ENCODE measurements around the gene ZNF319.
"Not testable (repeated sequence)": the region's sequence is repeated elsewhere in the genome, so short reads cannot be mapped to it uniquely, and the experiment has no call there.

Gene ZNF319

GRCh38 chr16:58020628-58021521, 20.4 kb upstream of the ZNF319 start:
- peak; percentile 17 for DNase-seq

- no peak for DNase-seq
Observed at GRCh38 chr16:58019866-58020538, 19.5 kb upstream of the ZNF319 start.

- DNase-seq: no peak
Observed at GRCh38 chr16:58018803-58019202, 18.3 kb upstream of the ZNF319 start.

DNA sequence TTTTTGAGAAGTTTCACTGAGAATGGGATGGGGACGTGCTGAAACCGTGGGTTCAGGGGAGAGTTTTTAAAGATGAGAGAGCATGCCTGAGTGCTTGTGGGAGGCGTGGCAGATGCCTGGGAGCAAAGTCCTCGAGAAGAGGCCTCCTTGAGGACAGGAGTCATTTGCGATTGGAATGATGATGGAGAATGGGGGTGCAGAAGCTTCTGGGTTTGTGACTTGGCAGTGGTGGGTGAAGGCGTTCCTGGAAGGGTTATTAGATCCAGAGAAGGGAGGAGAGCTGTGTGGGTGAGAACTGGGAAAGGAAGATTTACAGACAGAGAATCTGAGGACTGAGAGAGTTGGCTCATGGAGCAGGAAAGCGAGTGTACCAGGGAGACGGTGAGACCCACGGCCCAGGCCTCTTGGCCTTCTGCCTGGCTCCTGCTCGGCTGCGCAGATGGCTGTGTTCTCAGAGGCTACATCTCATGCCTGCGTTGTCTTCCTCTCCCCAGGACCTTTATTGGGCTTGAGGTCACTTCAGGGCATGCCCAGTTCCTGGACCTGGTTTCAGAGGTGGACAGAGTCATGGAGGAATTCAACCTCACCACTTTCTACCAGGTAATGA, 16.5 kb upstream of the ZNF319 start:
- DNase-seq: no peak

GRCh38 chr16:58013201-58013956, 12.9 kb upstream of the ZNF319 start:
- no peak for DNase-seq

- no peak for DNase-seq
Observed at GRCh38 chr16:58012481-58012880, 12.0 kb upstream of the ZNF319 start.

DNA sequence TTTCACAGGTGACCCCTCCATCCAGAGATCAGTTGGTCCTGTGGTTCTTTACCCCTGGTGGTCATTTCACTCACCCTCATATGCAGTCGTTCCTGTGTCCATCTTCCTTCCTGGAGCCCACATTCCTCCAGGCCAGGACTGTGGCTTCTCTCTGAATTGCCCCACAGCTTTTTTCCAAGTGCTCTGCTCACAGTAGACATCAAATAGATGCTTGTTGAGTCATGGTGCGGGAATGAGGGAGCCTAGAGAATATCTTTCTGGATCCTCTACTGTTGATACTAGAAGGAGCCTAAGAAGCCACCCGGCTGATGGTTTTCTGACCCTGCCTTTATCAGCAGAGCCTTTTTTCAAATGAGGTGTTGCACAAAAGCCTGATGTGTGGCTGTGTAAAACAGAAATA, 11.2 kb upstream of the ZNF319 start:
- no peak for DNase-seq

DNA sequence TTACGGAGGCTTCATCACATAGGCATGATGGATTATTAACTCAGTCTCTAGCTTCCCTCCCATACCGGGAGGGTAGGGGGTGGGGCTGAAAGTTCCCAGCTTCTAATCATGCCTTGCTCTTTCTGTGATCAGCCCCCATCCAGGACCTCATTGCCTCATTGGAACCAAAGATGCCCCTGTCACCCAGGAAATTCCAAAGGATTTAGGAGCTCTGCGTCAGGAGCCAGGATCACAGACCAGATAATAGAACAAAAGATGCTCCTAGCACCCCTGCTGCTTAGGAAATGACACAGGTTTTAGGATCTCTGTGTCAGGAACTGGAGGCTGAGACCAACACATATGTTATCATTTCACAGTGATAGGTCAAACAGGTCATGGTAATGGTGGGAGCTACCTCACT, 10.4 kb upstream of the ZNF319 start:
- DNase-seq: no peak

DNA sequence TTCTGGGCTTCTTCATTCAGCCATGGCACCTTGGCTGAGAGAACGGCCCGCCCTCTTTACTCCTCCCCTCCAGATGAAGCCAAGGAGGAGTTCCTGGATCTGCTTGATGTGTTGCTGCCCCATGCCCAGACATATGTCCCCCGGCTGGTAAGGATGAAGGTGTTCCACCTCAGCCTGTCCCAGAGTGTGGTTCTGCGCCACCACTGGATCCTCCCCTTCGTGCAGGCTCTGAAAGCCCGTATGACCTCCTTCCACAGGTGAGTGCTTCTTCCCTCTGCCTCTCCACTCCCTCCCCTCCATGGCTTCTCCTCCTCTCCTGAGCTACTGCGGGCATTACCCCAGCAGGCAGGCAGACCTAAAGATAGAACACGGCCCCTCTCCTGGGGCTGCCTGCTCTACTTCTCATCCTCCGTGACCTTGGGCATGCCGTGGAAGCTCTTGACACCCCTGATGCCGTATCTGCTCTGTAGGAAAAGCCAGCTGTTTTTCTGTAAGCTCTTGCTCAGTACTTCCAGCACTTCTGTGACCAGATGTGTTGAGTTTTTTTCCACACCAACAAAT, 9.5 kb upstream of the ZNF319 start:
- DNase-seq: no peak

GRCh38 chr16:58004736-58005135, 4.3 kb upstream of the ZNF319 start:
- not testable (repeated sequence) for DNase-seq

DNA sequence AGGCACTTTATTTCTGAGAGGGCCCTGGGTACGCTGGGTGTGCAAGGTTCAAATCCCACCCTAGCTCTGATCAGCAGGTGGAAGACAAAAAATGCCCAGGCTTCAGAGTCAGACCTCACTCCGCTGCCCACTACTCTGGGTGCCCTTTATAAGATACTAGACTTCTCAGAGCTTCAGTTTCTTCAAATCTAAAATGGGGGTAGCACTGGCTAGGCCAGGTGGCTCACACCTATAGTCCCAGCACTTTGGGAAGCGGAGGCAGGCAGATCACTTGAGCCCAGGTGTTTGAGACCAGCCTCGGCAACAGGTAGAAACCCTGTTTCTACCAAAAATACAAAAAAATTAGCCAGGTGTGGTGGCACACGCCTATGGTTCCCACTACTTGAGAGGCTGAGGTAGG, 2.5 kb upstream of the ZNF319 start:
- DNase-seq: no peak

DNA sequence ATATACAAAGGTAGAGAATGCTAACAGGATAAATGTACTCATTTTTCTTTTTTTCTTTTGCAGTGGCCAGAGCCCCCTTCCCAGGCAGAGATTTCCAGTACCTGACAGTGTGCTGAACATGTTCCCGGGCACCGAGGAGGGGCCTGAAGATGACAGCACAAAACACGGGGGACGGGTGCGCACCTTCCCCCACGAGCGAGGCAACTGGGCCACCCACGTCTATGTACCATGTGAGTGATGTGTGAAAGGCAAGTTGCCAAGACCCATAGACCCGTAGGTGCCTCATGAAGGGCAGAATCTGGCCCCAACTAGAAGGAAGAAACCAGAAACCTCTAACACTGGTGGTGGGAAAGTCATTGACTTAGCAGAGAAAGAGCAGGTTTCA, 1.9 kb upstream of the ZNF319 start:
- no peak for DNase-seq

GRCh38 chr16:58001781-58002415, 1.4 kb upstream of the ZNF319 start:
- no peak for DNase-seq

- DNase-seq: peak; percentile 79
Observed at GRCh38 chr16:58000706-58001676, 519 bp upstream of the ZNF319 start, which contains the start of gene USB1. TSS of gene USB1 (plus strand) at chr16:58001407. CDS start at chr16:58001484, 77 bp downstream.

DNA sequence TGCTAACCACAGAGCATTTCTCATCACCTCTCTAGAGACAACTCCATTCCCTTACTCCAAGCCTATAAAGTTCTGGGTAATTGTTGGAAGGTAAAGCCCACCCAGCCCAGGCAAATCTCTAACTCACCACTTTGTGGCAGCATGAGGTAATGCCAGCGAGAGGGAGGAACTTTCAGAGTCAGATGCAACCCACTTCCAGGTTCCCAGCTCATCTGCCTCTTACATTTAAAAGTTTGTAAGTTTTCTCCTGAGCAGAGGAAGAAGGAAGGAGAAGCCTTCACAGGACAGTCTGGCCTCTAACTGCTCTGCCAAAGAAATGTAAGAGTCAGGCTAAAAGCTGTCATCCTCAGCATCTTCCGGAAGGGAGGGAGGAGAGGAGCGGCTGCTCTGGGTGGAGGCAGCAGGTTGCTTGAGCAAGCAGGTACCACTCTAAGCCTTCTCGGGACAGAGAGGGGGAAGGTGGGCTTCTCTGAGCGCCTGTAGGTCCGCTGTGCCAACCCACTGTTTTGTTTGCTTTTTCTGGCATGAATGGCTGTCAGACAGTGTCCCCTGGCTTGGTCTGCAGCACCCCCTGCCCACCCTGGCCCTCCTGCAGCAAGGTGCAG, 1.0 kb downstream of the ZNF319 start:
- DNase-seq: no peak

- no peak for DNase-seq
Observed at GRCh38 chr16:57998992-57999365, 1.5 kb downstream of the ZNF319 start.

- no peak for DNase-seq
Observed at GRCh38 chr16:57998486-57998885, 2.0 kb downstream of the ZNF319 start.

GRCh38 chr16:57997528-57998265, 2.8 kb downstream of the ZNF319 start:
- no peak for DNase-seq

DNA sequence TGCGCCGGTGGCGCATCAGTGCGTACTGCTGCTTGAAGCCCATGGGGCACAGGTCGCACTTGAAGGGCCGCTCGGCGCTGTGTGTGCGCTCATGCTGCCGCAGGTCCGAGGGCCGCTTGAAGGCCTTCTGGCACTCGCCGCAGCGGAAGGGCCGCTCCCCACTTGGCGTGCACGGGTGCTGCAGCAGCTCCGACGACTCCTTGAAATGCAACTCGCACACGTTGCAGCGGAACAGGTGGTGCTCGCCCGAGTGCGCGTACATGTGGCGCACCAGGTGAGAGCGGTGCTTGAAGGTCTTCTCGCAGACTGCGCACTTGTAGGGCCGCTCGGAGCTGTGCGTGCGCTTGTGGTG, 3.3 kb downstream of the ZNF319 start:
- DNase-seq: no peak
